MM.1S (cell line): Measurements from ENCODE around the gene INSC.

Source experiments
- DNase-seq: peaks from one replicate; pipeline ENCODE4 v3.0.0-alpha.2; 2015
- H2AFZ ChIP-seq: fragments of 300-600 bp; sonication (generic); 2 replicates; pipeline ENCODE4 v1.6.0; 2016; ENCODE audit warnings: antibody characterized with exemption, low read length
- H3F3A ChIP-seq: fragments of 300-600 bp; sonication (generic); 2 replicates; pipeline ENCODE4 v1.6.1; 2016; ENCODE audit warnings: mild to moderate bottlenecking, antibody characterized with exemption, low read length, moderate library complexity, mixed read lengths; ENCODE audit not compliant: insufficient read depth
- H3K27ac ChIP-seq: fragments of 300-600 bp; sonication (generic); 2 replicates; pipeline ENCODE4 v1.5.1; 2016; ENCODE audit warnings: mild to moderate bottlenecking, low read length
- H3K27me3 ChIP-seq: fragments of 300-600 bp; sonication (generic); replicated peaks from 2 replicates; pipeline ENCODE4 v1.6.0; 2016; ENCODE audit warnings: low read length; ENCODE audit not compliant: insufficient read depth
- H3K36me3 ChIP-seq: fragments of 300-600 bp; sonication (generic); replicated peaks from 2 replicates; pipeline ENCODE4 v1.6.1; 2016; ENCODE audit warnings: mild to moderate bottlenecking, low read length, mixed read lengths; ENCODE audit not compliant: insufficient read depth
- H3K4me1 ChIP-seq: fragments of 300-600 bp; sonication (generic); 2 replicates; pipeline ENCODE4 v1.6.1; 2016; ENCODE audit warnings: low read length, mixed read lengths
- H3K4me2 ChIP-seq: fragments of 300-600 bp; sonication (generic); 2 replicates; pipeline ENCODE4 v1.6.0; 2016; ENCODE audit warnings: low read depth, low read length
- H3K4me3 ChIP-seq: fragments of 300-600 bp; sonication (generic); 2 replicates; pipeline ENCODE4 v1.5.1; 2016; ENCODE audit warnings: low read length, mixed read lengths
- H3K79me2 ChIP-seq: fragments of 300-600 bp; sonication (generic); 2 replicates; pipeline ENCODE4 v1.6.1; 2016; ENCODE audit warnings: mixed run types, low read length, mixed read lengths
- H3K9ac ChIP-seq: fragments of 300-600 bp; sonication (generic); 2 replicates; pipeline ENCODE4 v1.6.1; 2016; ENCODE audit warnings: low read length, mixed read lengths
- H3K9me2 ChIP-seq: fragments of 300-600 bp; sonication (generic); replicated peaks from 2 replicates; pipeline ENCODE4 v1.6.1; 2016; ENCODE audit warnings: mild to moderate bottlenecking, low read length, mixed read lengths; ENCODE audit not compliant: insufficient read depth
- H3K9me3 ChIP-seq: fragments of 300-600 bp; sonication (generic); replicated peaks from 2 replicates; pipeline ENCODE4 v1.6.1; 2016; ENCODE audit warnings: mild to moderate bottlenecking, low read length, mixed read lengths; ENCODE audit not compliant: insufficient read depth
- H4K20me1 ChIP-seq: fragments of 300-600 bp; sonication (generic); 2 replicates; pipeline ENCODE4 v1.6.1; 2016; ENCODE audit warnings: mild to moderate bottlenecking, low read length, moderate library complexity, mixed read lengths; ENCODE audit not compliant: insufficient read depth
- CTCF ChIP-seq: fragments of 300-600 bp; sonication (generic); IDR thresholded peaks from 2 replicates; pipeline ENCODE4 v1.5.1; 2016; ENCODE audit warnings: antibody characterized with exemption, low read length, mixed read lengths
- EZH2 ChIP-seq: fragments of 300-600 bp; sonication (generic); optimal IDR thresholded peaks from 2 replicates; pipeline ENCODE3; 2017; ENCODE audit warnings: low read depth, mild to moderate bottlenecking, antibody characterized with exemption, low read length, mixed read lengths
- EZH2phosphoT487 ChIP-seq: fragments of 300-600 bp; sonication (generic); IDR thresholded peaks from 2 replicates; pipeline ENCODE4 v1.6.1; 2018; ENCODE audit warnings: antibody characterized with exemption, low read length

The INSC gene

GRCh38 chr11:15112131-15112541 lies 2.6 kb upstream of the INSC start:
- H3K27me3 ChIP-seq = no peaks in the 10 kb centered on the region
- H3K4me3 ChIP-seq = no peak overlapping the region
- H3K36me3 ChIP-seq = no peaks in the 10 kb centered on the region
- peaks cover 4% of the 10 kb centered on the region; the same call in 1 of the 2 replicates for H3F3A ChIP-seq
- no peak for TF ChIP-seq EZH2phosphoT487
- no peak for TF ChIP-seq CTCF
- TF ChIP-seq EZH2 = no peak
- H3K9me3 ChIP-seq = no peaks in the 10 kb centered on the region
- H3K9me2 ChIP-seq = no peaks in the 10 kb centered on the region
- H3K79me2 ChIP-seq = no peaks in the 10 kb centered on the region
- peaks cover 21% of the 10 kb centered on the region for H3K4me1 ChIP-seq
- DNase-seq = no peak
- no peak overlapping the region for H3K9ac ChIP-seq
- H3K27ac ChIP-seq = no peak overlapping the region
- H4K20me1 ChIP-seq = no peaks in the 10 kb centered on the region
- no peak overlapping the region for H3K4me2 ChIP-seq
- no peak overlapping the region for H2AFZ ChIP-seq

- H3K27ac ChIP-seq = peak overlapping the region; percentile 71
- H3F3A ChIP-seq = peaks cover 4% of the 10 kb centered on the region; the same call in 1 of the 2 replicates
- H4K20me1 ChIP-seq = no peaks in the 10 kb centered on the region
- no peaks in the 10 kb centered on the region for H3K79me2 ChIP-seq
- DNase-seq = peak; percentile 82
- peak overlapping the region; percentile 54 for H3K4me2 ChIP-seq
- H3K4me3 ChIP-seq = no peak overlapping the region
- peaks cover 11% of the 10 kb centered on the region for H3K4me1 ChIP-seq
- TF ChIP-seq EZH2 (no peak), EZH2phosphoT487 (no peak), CTCF (no peak)
- H2AFZ ChIP-seq = peak overlapping the region; percentile 64
- H3K36me3 ChIP-seq = no peaks in the 10 kb centered on the region
- no peaks in the 10 kb centered on the region for H3K27me3 ChIP-seq
- no peaks in the 10 kb centered on the region for H3K9me2 ChIP-seq
- no peaks in the 10 kb centered on the region for H3K9me3 ChIP-seq
- peak overlapping the region; percentile 29; the same call in 1 of the 2 replicates for H3K9ac ChIP-seq
These were observed 1.3 kb upstream of the INSC start for GRCh38 chr11:15113381-15113780.

- H3K9me2 ChIP-seq = no peaks in the 10 kb centered on the region
- TF ChIP-seq EZH2 (no peak), CTCF (no peak), EZH2phosphoT487 (no peak)
- H3K36me3 ChIP-seq = no peaks in the 10 kb centered on the region
- peaks cover 13% of the 10 kb centered on the region for H3K4me1 ChIP-seq
- no peak overlapping the region for H3K9ac ChIP-seq
- no peak overlapping the region for H3K4me2 ChIP-seq
- no peak overlapping the region for H3K27ac ChIP-seq
- H3F3A ChIP-seq = peaks cover 4% of the 10 kb centered on the region; the same call in 1 of the 2 replicates
- no peak for DNase-seq
- H4K20me1 ChIP-seq = no peaks in the 10 kb centered on the region
- no peak overlapping the region for H3K4me3 ChIP-seq
- no peaks in the 10 kb centered on the region for H3K9me3 ChIP-seq
- H3K27me3 ChIP-seq = no peaks in the 10 kb centered on the region
- no peaks in the 10 kb centered on the region for H3K79me2 ChIP-seq
- no peak overlapping the region for H2AFZ ChIP-seq
These were observed 963 bp downstream of the INSC start for GRCh38 chr11:15115686-15116085.
